Peyer's patch (tissue), 4 donors: Measurements from ENCODE around the gene CNTN5.

Experiments
- POLR2A ChIP-seq, 2 donors: fragments of 450-650 bp; IDR thresholded peaks; one replicate each; pipeline ENCODE4 v1.5.1; 2017; ENCODE audit warnings: antibody characterized with exemption in 2 of 2, mild to moderate bottlenecking in 2 of 2, moderate library complexity in 2 of 2
- TF ChIP-seq, protein P1 (sequence below), 6 experiments: fragments of 450-650 bp in 4 of 6; fragments of 200-600 bp in 2 of 6; sonication (generic) in 1 of 6; IDR thresholded peaks; one replicate each; pipeline ENCODE4 v1.5.1; 2017 to 2019; ENCODE audit warnings: antibody characterized with exemption in 6 of 6, mild to moderate bottlenecking in 3 of 6, moderate library complexity in 1 of 6

DNA sequence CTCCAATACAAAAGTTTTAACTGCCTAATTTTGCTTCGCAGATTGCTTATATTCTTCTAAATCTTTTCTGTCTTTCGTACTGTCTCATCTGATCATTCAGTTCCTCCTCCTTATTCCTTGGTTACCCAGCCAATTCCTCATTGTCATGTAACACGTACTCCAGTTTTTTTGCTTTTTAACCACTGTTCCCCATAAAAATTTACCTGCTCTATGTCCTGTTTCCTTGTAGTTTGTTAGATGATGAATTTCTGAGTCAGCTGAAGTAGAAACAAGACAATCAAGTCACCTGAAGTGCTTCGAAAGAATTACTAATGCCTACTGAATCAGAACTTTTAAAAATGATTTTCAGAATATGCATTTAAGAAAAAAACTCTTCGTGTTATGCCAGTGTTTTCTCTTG is 150.6 kb downstream of the CNTN5 start:
- TF ChIP-seq, protein P1, sequence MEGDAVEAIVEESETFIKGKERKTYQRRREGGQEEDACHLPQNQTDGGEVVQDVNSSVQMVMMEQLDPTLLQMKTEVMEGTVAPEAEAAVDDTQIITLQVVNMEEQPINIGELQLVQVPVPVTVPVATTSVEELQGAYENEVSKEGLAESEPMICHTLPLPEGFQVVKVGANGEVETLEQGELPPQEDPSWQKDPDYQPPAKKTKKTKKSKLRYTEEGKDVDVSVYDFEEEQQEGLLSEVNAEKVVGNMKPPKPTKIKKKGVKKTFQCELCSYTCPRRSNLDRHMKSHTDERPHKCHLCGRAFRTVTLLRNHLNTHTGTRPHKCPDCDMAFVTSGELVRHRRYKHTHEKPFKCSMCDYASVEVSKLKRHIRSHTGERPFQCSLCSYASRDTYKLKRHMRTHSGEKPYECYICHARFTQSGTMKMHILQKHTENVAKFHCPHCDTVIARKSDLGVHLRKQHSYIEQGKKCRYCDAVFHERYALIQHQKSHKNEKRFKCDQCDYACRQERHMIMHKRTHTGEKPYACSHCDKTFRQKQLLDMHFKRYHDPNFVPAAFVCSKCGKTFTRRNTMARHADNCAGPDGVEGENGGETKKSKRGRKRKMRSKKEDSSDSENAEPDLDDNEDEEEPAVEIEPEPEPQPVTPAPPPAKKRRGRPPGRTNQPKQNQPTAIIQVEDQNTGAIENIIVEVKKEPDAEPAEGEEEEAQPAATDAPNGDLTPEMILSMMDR (IDR thresholded peaks at IDR 0.05): no peak
- TF ChIP-seq POLR2A (IDR thresholded peaks at IDR 0.05): no peak
